Hepatocyte (in vitro differentiated cells): Measurements from ENCODE around the gene ZNF48. TPM values are rescaled to one million over a fixed set of nuclear protein-coding genes. Genes with fewer than 3 reads are reported as not detected.
A peak's percentile ranks its signal among the peaks of the same experiment; 100 is the strongest.

Source experiments
- DNase-seq: peaks from one replicate; pipeline ENCODE4 v3.0.0-alpha.2; 2016; ENCODE audit warnings: low spot score
- H2AFZ ChIP-seq: fragments of 200-600 bp; sonication (generic); 2 replicates; pipeline ENCODE4 v1.6.0; 2016; ENCODE audit warnings: antibody characterized with exemption, mild to moderate bottlenecking
- H3K27ac ChIP-seq: fragments of 200-600 bp; sonication (generic); 2 replicates; pipeline ENCODE4 v1.5.1; 2016; ENCODE audit warnings: mild to moderate bottlenecking
- H3K27me3 ChIP-seq: fragments of 200-600 bp; sonication (generic); 2 replicates; pipeline ENCODE4 v1.6.1; 2016
- H3K36me3 ChIP-seq: fragments of 200-600 bp; sonication (generic); replicated peaks from 2 replicates; pipeline ENCODE4 v1.5.1; 2016; ENCODE audit warnings: low read depth; ENCODE audit not compliant: insufficient read depth
- H3K4me1 ChIP-seq: fragments of 200-600 bp; sonication (generic); 2 replicates; pipeline ENCODE4 v1.5.1; 2016; ENCODE audit warnings: mild to moderate bottlenecking, moderate library complexity; ENCODE audit not compliant: insufficient read depth
- H3K4me2 ChIP-seq: fragments of 200-600 bp; sonication (generic); 2 replicates; pipeline ENCODE4 v1.6.0; 2016
- H3K4me3 ChIP-seq: fragments of 200-600 bp; sonication (generic); 2 replicates; pipeline ENCODE4 v1.5.1; 2016; ENCODE audit warnings: mild to moderate bottlenecking
- H3K79me2 ChIP-seq: fragments of 200-600 bp; sonication (generic); 2 replicates; pipeline ENCODE4 v1.6.0; 2017; ENCODE audit warnings: mild to moderate bottlenecking
- H3K9me2 ChIP-seq: fragments of 200-600 bp; sonication (generic); replicated peaks from 2 replicates; pipeline ENCODE4 v1.6.0; 2017; ENCODE audit warnings: mild to moderate bottlenecking; ENCODE audit not compliant: insufficient read depth
- H3K9me3 ChIP-seq: fragments of 200-600 bp; sonication (generic); 2 replicates; pipeline ENCODE4 v1.5.1; 2016; ENCODE audit warnings: low read depth, mild to moderate bottlenecking
- H4K20me1 ChIP-seq: fragments of 200-600 bp; sonication (generic); 2 replicates; pipeline ENCODE4 v1.6.0; 2016; ENCODE audit warnings: mild to moderate bottlenecking; ENCODE audit not compliant: insufficient read depth, poor library complexity, severe bottlenecking
- EZH2 ChIP-seq: fragments of 200-600 bp; sonication (generic); IDR thresholded peaks from 2 replicates; pipeline ENCODE4 v1.6.1; 2016; ENCODE audit warnings: antibody characterized with exemption, mild to moderate bottlenecking, borderline replicate concordance
- EZH2phosphoT487 ChIP-seq: fragments of 200-600 bp; sonication (generic); IDR thresholded peaks from one replicate; pipeline ENCODE4 v1.6.1; 2018; ENCODE audit warnings: antibody characterized with exemption, mild to moderate bottlenecking, low read depth, moderate library complexity; ENCODE audit not compliant: unreplicated experiment, severe bottlenecking
- WGBS: methylation state at CpG from one replicate; pipeline ENCODE4 v1.1.6; 2016; ENCODE audit warnings: low lambda C conversion rate; ENCODE audit errors: missing lambda C conversion rate; 5-methylcytosine and 5-hydroxymethylcytosine counted together
- polyA plus RNA-seq: library from polyadenylated mRNA; unstranded; fragments of >200 nt; fragmentation: Nextera tagmentation; extraction: Ambion mirVana; gene quantifications from 2 replicates; pipeline ENCODE4 v1.2.1, GENCODE V29; 2016
- total RNA-seq: library from RNA; depleted of rRNA; stranded (reverse); fragments of >200 nt; gene quantifications from 2 replicates; pipeline ENCODE4 v1.2.3, GENCODE V29; 2014
- TF ChIP-seq, protein P1 (sequence below): fragments of 200-600 bp; sonication (generic); IDR thresholded peaks from 2 replicates; pipeline ENCODE4 v1.5.1; 2016; ENCODE audit warnings: antibody characterized with exemption, mild to moderate bottlenecking; ENCODE audit not compliant: poor library complexity

ZNF48 gene
- total and polyA plus RNA-seq, 2 experiments from 2014 or later: 6.1 to 7.7 TPM

GRCh38 chr16:30428055-30428454, 32.8 kb downstream of the ZNF48 start:
- no peaks in the 10 kb centered on the region for H3K36me3 ChIP-seq
- no peak overlapping the region for H3K27ac ChIP-seq
- H3K9me3 ChIP-seq: no peaks in the 10 kb centered on the region
- TF ChIP-seq EZH2 (no peak), EZH2phosphoT487 (no peak)
- TF ChIP-seq, protein P1, sequence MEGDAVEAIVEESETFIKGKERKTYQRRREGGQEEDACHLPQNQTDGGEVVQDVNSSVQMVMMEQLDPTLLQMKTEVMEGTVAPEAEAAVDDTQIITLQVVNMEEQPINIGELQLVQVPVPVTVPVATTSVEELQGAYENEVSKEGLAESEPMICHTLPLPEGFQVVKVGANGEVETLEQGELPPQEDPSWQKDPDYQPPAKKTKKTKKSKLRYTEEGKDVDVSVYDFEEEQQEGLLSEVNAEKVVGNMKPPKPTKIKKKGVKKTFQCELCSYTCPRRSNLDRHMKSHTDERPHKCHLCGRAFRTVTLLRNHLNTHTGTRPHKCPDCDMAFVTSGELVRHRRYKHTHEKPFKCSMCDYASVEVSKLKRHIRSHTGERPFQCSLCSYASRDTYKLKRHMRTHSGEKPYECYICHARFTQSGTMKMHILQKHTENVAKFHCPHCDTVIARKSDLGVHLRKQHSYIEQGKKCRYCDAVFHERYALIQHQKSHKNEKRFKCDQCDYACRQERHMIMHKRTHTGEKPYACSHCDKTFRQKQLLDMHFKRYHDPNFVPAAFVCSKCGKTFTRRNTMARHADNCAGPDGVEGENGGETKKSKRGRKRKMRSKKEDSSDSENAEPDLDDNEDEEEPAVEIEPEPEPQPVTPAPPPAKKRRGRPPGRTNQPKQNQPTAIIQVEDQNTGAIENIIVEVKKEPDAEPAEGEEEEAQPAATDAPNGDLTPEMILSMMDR: no peak
- no peak for DNase-seq
- H3K4me2 ChIP-seq: no peak overlapping the region
- 100% methylated on average over 4 of the region's 4 CpGs for WGBS
- H3K79me2 ChIP-seq: peaks cover 13% of the 10 kb centered on the region
- peaks cover 3% of the 10 kb centered on the region for H3K4me1 ChIP-seq
- H4K20me1 ChIP-seq: no peaks in the 10 kb centered on the region
- no peak overlapping the region for H2AFZ ChIP-seq
- H3K4me3 ChIP-seq: no peak overlapping the region
- no peaks in the 10 kb centered on the region for H3K27me3 ChIP-seq
- no peaks in the 10 kb centered on the region for H3K9me2 ChIP-seq

DNA sequence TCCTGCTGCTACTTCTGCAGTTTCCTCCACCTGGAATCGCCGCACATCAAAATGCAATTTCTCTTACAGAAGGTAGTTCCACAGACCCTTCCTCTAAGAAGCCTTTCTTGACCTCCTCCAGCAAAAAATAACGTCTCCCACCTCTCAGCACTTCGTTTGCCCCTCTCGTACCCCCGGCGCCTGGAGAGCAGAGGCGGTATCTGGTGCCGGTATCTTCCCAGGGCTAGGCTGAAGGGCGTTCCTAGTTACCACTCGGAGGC, 34.1 kb downstream of the ZNF48 start:
- Histone ChIP-seq H4K20me1 (no peaks in the 10 kb centered on the region), H3K9me3 (no peaks in the 10 kb centered on the region), H3K27ac (no peak overlapping the region), H3K36me3 (no peaks in the 10 kb centered on the region), H3K4me3 (peak overlapping the region; percentile 31), H3K4me1 (peaks cover 3% of the 10 kb centered on the region), H3K4me2 (peak overlapping the region; percentile 75), H3K9me2 (no peaks in the 10 kb centered on the region), H3K27me3 (no peaks in the 10 kb centered on the region), H2AFZ (peak overlapping the region; percentile 53), H3K79me2 (peaks cover 13% of the 10 kb centered on the region)
- TF ChIP-seq EZH2phosphoT487: no peak
- no peak for TF ChIP-seq EZH2
- TF ChIP-seq, protein P1: no peak
- WGBS: 11% methylated on average over 11 of the region's 11 CpGs
- no peak for DNase-seq

- Histone ChIP-seq H3K9me3 (no peaks in the 10 kb centered on the region), H3K79me2 (peaks cover 13% of the 10 kb centered on the region), H4K20me1 (no peaks in the 10 kb centered on the region), H3K36me3 (no peaks in the 10 kb centered on the region), H3K4me1 (peaks cover 3% of the 10 kb centered on the region), H3K4me3 (peak within 1 kb of the TSS; percentile 31), H3K27ac (peak within 1 kb of the TSS; percentile 45), H3K4me2 (peak within 1 kb of the TSS; percentile 75), H3K9me2 (no peaks in the 10 kb centered on the region), H2AFZ (peak within 1 kb of the TSS; percentile 53), H3K27me3 (no peaks in the 10 kb centered on the region)
- DNase-seq: peak; percentile 99
- 2% methylated on average over 40 of the region's 49 CpGs for WGBS
- no peak for TF ChIP-seq EZH2phosphoT487
- TF ChIP-seq, protein P1: peak; percentile 85
Measured at GRCh38 chr16:30429678-30430427, 34.6 kb downstream of the ZNF48 start, which contains the start of gene DCTPP1. TSS of gene DCTPP1 (minus strand) at chr16:30430030. CDS start at chr16:30429980, 50 bp downstream.
